HEK293T (cell line): Measurements from ENCODE around the gene TMPRSS7.

ENCODE experiments used
- CTCF ChIA-PET: fragments of 350-600 bp; formaldehyde crosslinking; extraction: SDS; loops from one replicate; lab custom pipeline; 2021; ENCODE audit warnings: antibody characterized with exemption, inconsistent platforms; lab: Yijun Ruan, JAX
- POLR2A ChIA-PET: fragments of 350-600 bp; formaldehyde crosslinking; extraction: SDS; loops from one replicate; lab custom pipeline; 2020; ENCODE audit warnings: antibody characterized with exemption, inconsistent platforms; lab: Yijun Ruan, JAX
- DNase-seq: peaks from one replicate; pipeline ENCODE4 v3.0.0; 2012; ENCODE audit warnings: mixed read lengths; ENCODE audit errors: extremely low spot score
- ARNT ChIP-seq: fragments of 450-650 bp; IDR thresholded peaks from 2 replicates; pipeline ENCODE4 v1.6.1; 2017; ENCODE audit warnings: mild to moderate bottlenecking
- BHLHE40 ChIP-seq: fragments of 450-650 bp; IDR thresholded peaks from 2 replicates; pipeline ENCODE4 v1.6.1; 2016; ENCODE audit warnings: mild to moderate bottlenecking, moderate library complexity, borderline replicate concordance
- CTBP1 ChIP-seq: fragments of 450-650 bp; IDR thresholded peaks from 2 replicates; pipeline ENCODE4 v1.6.1; 2016; ENCODE audit warnings: borderline replicate concordance
- ELF4 ChIP-seq: fragments of 450-650 bp; IDR thresholded peaks from 2 replicates; pipeline ENCODE4 v1.6.1; 2017; ENCODE audit warnings: antibody characterized with exemption
- FOXA1 ChIP-seq: fragments of 450-650 bp; IDR thresholded peaks from 2 replicates; pipeline ENCODE4 v1.6.1; 2016; ENCODE audit warnings: mild to moderate bottlenecking
- FOXK2 ChIP-seq: fragments of 450-650 bp; IDR thresholded peaks from 2 replicates; pipeline ENCODE4 v1.6.1; 2016; ENCODE audit warnings: mild to moderate bottlenecking
- FOXM1 ChIP-seq: fragments of 450-650 bp; IDR thresholded peaks from 2 replicates; pipeline ENCODE4 v1.6.1; 2017; ENCODE audit warnings: mild to moderate bottlenecking, borderline replicate concordance
- HDGF ChIP-seq: fragments of 450-650 bp; IDR thresholded peaks from 2 replicates; pipeline ENCODE4 v1.6.1; 2017; ENCODE audit warnings: antibody characterized with exemption, borderline replicate concordance
- L3MBTL2 ChIP-seq: fragments of 450-650 bp; conservative IDR thresholded peaks from 2 replicates; pipeline ENCODE4 v1.6.1; 2016; ENCODE audit warnings: mild to moderate bottlenecking
- LEF1 ChIP-seq: fragments of 450-650 bp; IDR thresholded peaks from 2 replicates; pipeline ENCODE4 v1.6.1; 2017; ENCODE audit warnings: mild to moderate bottlenecking, borderline replicate concordance
- NFRKB ChIP-seq: fragments of 450-650 bp; IDR thresholded peaks from 2 replicates; pipeline ENCODE4 v1.6.1; 2016; ENCODE audit warnings: mild to moderate bottlenecking, moderate library complexity
- SP1 ChIP-seq: fragments of 450-650 bp; IDR thresholded peaks from 2 replicates; pipeline ENCODE4 v1.6.1; 2017
- SUZ12 ChIP-seq: fragments of 450-650 bp; IDR thresholded peaks from 2 replicates; pipeline ENCODE4 v1.6.1; 2016; ENCODE audit warnings: mild to moderate bottlenecking
- TARDBP ChIP-seq: fragments of 450-650 bp; IDR thresholded peaks from 2 replicates; pipeline ENCODE4 v1.6.1; 2016
- ZNF384 ChIP-seq: fragments of 450-650 bp; IDR thresholded peaks from 2 replicates; pipeline ENCODE4 v1.6.1; 2016
- TF ChIP-seq, protein P1 (sequence below): fragments of 450-650 bp; IDR thresholded peaks from 2 replicates; pipeline ENCODE4 v1.6.1; 2016

Gene TMPRSS7

DNA sequence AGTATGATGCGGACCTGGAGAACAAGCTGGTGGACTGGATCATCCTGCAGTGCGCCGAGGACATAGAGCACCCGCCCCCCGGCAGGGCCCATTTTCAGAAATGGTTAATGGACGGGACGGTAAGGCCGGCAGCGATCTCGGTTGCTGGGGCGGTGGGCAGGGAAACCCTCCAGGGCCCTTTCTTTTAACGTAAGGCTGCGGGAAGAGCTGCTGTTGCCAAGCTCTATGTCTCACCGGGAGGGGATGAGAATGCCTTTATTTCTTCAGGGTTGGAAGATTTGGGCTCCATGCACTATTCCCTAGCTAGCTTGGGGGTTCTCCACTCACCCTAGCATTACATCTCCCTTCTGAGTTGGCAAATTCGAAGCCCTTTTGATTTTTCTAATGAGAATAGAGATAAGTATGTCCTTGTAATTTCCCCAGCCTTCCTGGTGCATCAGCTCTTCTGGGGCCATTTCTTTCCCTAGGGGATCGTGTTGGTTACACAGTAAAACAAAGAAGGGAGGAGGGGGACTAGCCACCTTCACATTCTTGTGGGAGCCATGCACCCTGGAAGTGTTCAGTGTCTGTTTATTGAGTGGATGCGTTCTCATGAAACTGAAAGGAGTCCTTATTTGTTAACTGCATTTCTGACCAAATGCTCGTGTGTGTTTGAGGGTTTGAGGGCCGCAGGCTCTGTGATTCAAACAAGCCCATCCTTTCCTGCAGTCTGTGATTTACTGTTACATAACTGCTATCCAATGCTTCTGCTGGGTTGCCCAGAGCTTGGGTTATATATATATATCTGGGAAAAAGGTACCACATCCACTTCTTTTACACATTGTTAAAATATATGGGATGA is 34.8 kb upstream of the TMPRSS7 start:
- TF ChIP-seq NFRKB: no peak
- TF ChIP-seq FOXM1: no peak
- no peak for TF ChIP-seq LEF1
- no peak for TF ChIP-seq SUZ12
- TF ChIP-seq SP1: no peak
- no peak for TF ChIP-seq FOXA1
- no peak for TF ChIP-seq L3MBTL2
- TF ChIP-seq FOXK2: no peak
- TF ChIP-seq HDGF: no peak
- no peak for TF ChIP-seq ELF4
- TF ChIP-seq, protein P1, sequence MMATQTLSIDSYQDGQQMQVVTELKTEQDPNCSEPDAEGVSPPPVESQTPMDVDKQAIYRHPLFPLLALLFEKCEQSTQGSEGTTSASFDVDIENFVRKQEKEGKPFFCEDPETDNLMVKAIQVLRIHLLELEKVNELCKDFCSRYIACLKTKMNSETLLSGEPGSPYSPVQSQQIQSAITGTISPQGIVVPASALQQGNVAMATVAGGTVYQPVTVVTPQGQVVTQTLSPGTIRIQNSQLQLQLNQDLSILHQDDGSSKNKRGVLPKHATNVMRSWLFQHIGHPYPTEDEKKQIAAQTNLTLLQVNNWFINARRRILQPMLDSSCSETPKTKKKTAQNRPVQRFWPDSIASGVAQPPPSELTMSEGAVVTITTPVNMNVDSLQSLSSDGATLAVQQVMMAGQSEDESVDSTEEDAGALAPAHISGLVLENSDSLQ: no peak
- TF ChIP-seq CTBP1: no peak
- CTCF ChIA-PET: interaction anchor here (0.6 to 1.1 kb wide), 2 partner anchors 13 to 44 kb away, joined by 3 read pairs; no protein-coding TSS in a partner anchor
- no peak for DNase-seq
- POLR2A ChIA-PET: interaction anchor here (2.7 kb wide), 1 partner anchor 21 kb away, joined by 6 read pairs; the partner anchor contains the start of gene ABHD10

DNA sequence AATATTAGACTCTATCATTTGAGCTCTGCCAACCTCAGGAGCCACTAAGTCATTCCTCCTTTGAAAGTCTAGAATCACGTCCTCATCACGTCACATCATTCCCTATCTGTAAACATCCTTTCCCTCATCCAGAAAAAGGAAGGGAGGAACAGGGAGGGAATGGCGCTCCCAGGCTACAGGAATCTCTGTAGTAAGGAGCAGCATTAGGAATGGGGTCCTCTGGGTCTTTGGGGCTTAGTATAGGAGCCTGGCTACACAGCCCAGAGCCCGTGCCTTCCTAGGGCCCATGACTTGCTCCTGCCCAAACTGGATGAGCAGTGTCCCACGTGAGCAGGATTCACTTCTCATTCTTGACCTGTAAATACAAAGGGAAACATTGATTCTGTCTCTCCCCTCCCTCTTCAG is 34.2 kb upstream of the TMPRSS7 start:
- no peak for TF ChIP-seq TARDBP
- TF ChIP-seq NFRKB: no peak
- TF ChIP-seq CTBP1: no peak
- no peak for TF ChIP-seq ELF4
- no peak for TF ChIP-seq SP1
- TF ChIP-seq, protein P1: no peak
- POLR2A ChIA-PET: interaction anchor here (2.7 kb wide), 1 partner anchor 22 kb away, joined by 6 read pairs; the partner anchor contains the start of gene ABHD10
- DNase-seq: no peak
- CTCF ChIA-PET: interaction anchor here (0.6 to 1.2 kb wide), 4 partner anchors 11 to 43 kb away, joined by 3 to 5 read pairs (median 3); no protein-coding TSS in a partner anchor

DNA sequence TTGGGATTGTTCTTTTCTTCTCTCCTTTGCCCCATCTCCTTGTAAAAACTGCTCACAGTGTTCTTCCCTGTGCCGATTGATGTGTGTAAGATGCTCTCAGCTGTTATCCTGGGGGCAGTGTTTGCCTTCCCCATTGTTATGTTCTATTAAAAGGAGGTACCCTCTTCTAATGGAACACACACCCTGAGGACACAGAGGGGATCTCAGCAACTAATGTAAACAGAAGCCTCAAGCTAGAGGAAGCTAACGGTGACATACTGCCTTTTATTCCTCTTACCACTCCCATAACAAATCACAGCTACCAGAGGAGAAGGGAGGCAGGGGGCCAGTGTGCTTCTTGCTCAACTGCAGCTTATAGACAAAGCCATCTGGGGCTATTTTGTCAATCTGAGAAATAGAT is 33.6 kb upstream of the TMPRSS7 start:
- TF ChIP-seq TARDBP (no peak), CTBP1 (no peak), L3MBTL2 (no peak), LEF1 (no peak)
- ChIA-PET CTCF (interaction anchor here (0.7 to 1.7 kb wide), 3 partner anchors 12 to 33 kb away, joined by 3 to 7 read pairs (median 5); no protein-coding TSS in a partner anchor), POLR2A (interaction anchor here (2.7 kb wide), 1 partner anchor 22 kb away, joined by 6 read pairs; the partner anchor contains the start of gene ABHD10)
- DNase-seq: no peak

DNA sequence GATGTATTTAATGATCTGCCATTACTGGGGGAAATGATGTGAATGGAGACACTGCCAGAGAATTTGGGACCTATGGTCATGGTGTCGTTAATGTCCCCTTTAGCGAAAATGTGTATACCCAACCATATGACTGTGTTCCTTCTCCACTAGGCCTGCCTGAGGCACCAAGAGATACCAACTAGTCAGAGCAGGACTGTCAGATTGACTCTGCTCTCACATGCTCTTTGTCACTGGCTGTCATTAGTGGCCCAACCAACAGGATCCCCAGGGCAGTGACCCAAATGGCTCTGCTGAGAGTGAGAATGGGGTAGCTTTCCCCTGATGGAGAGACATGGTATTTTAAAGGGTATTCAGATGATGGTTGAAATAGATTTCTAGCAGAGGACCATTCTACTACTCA is 33.0 kb upstream of the TMPRSS7 start:
- ChIA-PET CTCF (interaction anchor here (0.7 to 1.7 kb wide), 3 partner anchors 12 to 39 kb away, joined by 3 to 7 read pairs (median 3); no protein-coding TSS in a partner anchor), POLR2A (interaction anchor here (2.7 kb wide), 1 partner anchor 23 kb away, joined by 6 read pairs; the partner anchor contains the start of gene ABHD10)
- no peak for DNase-seq
- TF ChIP-seq ZNF384 (no peak), SUZ12 (no peak), ARNT (no peak), HDGF (no peak), TARDBP (no peak), CTBP1 (no peak), SP1 (no peak), NFRKB (no peak), L3MBTL2 (no peak), FOXM1 (no peak)
- TF ChIP-seq, protein P1: no peak

DNA sequence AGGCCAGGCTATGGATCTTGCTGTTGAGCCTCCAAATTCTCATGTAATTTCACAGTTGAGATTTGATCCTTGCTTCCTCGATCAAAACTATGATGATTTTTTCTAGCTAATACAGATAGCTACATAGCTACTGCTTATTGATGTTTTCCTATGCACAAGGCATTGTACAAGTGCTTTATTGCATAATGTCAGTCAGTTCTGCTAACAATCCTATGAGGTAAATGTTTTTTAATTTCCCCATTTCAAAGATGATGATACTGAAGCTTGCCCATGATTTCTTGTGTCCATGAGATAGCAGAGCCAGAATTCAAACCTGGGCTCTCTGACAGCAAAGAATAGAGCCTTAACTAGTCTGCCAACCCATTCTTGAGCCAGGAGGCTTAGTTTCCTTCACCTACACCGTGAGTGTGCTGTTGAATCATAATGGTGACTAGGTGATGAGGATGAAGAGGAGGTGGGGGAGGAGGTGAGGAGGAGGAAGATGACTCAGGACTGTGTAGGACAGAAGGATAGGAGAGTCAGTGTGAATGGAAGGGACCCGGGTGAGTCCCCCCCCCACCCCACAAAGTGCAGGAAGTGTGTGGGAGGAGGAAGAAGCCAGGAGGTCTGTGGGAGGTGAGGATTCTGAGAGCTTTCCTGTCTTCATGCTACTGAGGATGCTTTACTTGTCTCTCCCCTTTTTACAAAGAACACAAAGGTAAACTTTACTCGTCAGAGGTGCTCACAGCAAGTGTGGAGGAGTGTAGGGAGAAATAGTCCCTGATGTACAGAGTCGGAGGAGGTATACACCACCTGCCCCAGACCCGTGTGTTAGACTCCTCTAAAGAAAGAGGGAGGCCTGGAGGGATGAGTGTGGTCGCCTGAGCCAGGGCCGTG is 32.2 kb upstream of the TMPRSS7 start:
- TF ChIP-seq TARDBP (no peak), NFRKB (no peak), CTBP1 (no peak), SP1 (no peak), BHLHE40 (no peak), SUZ12 (no peak)
- CTCF ChIA-PET: interaction anchor here (0.7 to 2.6 kb wide), 3 partner anchors 11 to 40 kb away, joined by 3 to 7 read pairs (median 7); no protein-coding TSS in a partner anchor
- no peak for DNase-seq
- POLR2A ChIA-PET: interaction anchor here (1.3 to 3.1 kb wide), 3 partner anchors 23 to 32 kb away, joined by 3 to 13 read pairs (median 6); partner anchors contain the start of genes ABHD10 and TMPRSS7
